SK-N-MC (cell line): Measurements from ENCODE around the gene C2CD2.

Source experiments
- EZH2 ChIP-seq: fragments of 200-600 bp; sonication (generic); IDR thresholded peaks from one replicate; pipeline ENCODE4 v1.6.1; 2017; ENCODE audit warnings: antibody characterized with exemption
- FOXP2 ChIP-seq: optimal IDR thresholded peaks from 2 replicates; pipeline ENCODE3; 2011; ENCODE audit warnings: mild to moderate bottlenecking, moderate library complexity; ENCODE audit not compliant: insufficient read depth; ENCODE audit errors: extremely low read length, control extremely low read depth
- POLR2AphosphoS5 ChIP-seq: IDR thresholded peaks from 2 replicates; pipeline ENCODE4 v1.6.1; 2012; ENCODE audit warnings: mild to moderate bottlenecking, low read depth, low read length, borderline replicate concordance

DNA sequence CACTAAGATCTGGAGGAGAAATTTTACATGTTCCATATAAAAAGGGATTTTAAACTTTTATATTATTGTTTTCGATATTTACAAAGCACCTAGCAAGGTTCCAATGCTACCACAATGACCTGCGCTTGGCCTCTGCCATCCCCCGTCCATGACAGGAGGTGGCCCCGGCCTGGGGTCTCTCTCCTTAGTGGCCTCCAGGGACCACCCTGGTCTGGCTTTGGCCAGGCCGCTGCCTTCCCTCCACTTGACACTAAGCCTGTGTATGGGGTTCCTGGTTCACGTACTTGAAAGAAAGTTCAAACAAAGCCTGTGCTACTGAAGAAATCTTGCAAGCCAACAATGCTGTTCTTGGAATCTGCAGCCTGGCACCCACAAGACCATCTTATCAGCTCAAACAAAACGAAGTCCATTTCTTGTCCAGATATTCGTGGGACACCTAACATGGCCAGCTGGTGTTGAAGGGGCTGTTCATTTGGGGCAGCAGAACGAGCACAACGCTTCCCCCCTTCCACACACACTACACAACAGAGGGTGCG lies 87.5 kb downstream of the C2CD2 start:
- TF ChIP-seq EZH2 = no peak
- no peak for TF ChIP-seq POLR2AphosphoS5
- no peak for TF ChIP-seq FOXP2
